Muscle of leg (tissue), 11 donors: ENCODE results near the gene ISM1. TPM values are rescaled to one million over a fixed set of nuclear protein-coding genes. Genes with fewer than 3 reads are reported as not detected.
A peak's percentile ranks its signal among the peaks of the same experiment; 100 is the strongest.

ENCODE experiments used
- DNase-seq: peaks from one replicate; pipeline ENCODE4 v3.0.0; 2013
- H3K27ac ChIP-seq: one replicate; pipeline ENCODE4 v1.5.1; 2013; ENCODE audit warnings: mild to moderate bottlenecking, low read length, control low read depth
- H3K27me3 ChIP-seq: one replicate; pipeline ENCODE4 v1.6.1; 2013; ENCODE audit warnings: low read length; ENCODE audit not compliant: control insufficient read depth, insufficient read depth
- H3K36me3 ChIP-seq: one replicate; pipeline ENCODE4 v1.6.1; 2013; ENCODE audit warnings: low read length; ENCODE audit not compliant: control insufficient read depth, insufficient read depth
- H3K4me1 ChIP-seq: one replicate; pipeline ENCODE4 v1.6.1; 2013; ENCODE audit warnings: low read length; ENCODE audit not compliant: control insufficient read depth, insufficient read depth
- H3K4me3 ChIP-seq: one replicate; pipeline ENCODE4 v1.5.1; 2013; ENCODE audit warnings: low read length, control low read depth
- H3K9me3 ChIP-seq: replicated peaks from 2 replicates; pipeline ENCODE4 v1.6.1; 2013; ENCODE audit warnings: low read depth, low read length; ENCODE audit not compliant: control insufficient read depth
- WGBS: methylation state at CpG from one replicate; pipeline ENCODE4 v1.1.5; 2013; ENCODE audit warnings: missing lambda C conversion rate; ENCODE audit not compliant: insufficient coverage; 5-methylcytosine and 5-hydroxymethylcytosine counted together
- polyA plus RNA-seq, 8 donors: library from polyadenylated mRNA; unstranded; fragments of 120-200 nt; gene quantifications; one replicate each; pipeline versions ENCODE4 v1.2.1 to v1.2.3, GENCODE V29; 2013; ENCODE audit warnings: inconsistent platforms in 1 of 8, low replicate concordance in 1 of 8; ENCODE audit not compliant: insufficient read length in 8 of 8, insufficient read depth in 1 of 8
- total RNA-seq: library from RNA; stranded (reverse); fragments of 120-200 nt; gene quantifications from one replicate; pipeline ENCODE4 v1.2.4, GENCODE V29; 2013

ISM1 gene
- total and polyA plus RNA-seq, 9 donors, result 0.79 to 5.0 (median 1.4) TPM

DNA sequence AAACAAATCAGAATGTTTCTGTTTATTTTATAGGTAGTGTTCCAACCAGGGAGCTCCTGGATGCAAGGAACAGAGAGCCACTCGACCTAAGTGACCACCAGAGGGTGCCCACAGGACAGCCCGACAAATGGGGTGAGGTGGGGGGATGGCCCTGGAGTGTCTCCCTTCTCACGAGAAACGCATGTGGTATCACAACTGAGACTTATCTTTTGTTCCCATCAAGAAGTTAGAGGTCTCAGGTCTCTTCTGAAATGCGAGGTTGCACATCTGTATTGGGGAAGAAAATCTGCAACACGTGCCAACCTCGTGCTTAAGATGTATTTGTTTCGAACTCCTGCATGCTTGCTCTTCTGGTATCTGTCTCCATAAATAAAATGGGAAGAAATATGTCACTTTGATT, 104.0 kb downstream of the ISM1 start:
- no peak overlapping the region for H3K27ac ChIP-seq
- H3K4me1 ChIP-seq, result no peaks in the 10 kb centered on the region
- H3K27me3 ChIP-seq, result no peaks in the 10 kb centered on the region
- H3K36me3 ChIP-seq, result no peaks in the 10 kb centered on the region
- no peaks in the 10 kb centered on the region for H3K9me3 ChIP-seq
- DNase-seq, result no peak
- H3K4me3 ChIP-seq, result no peak overlapping the region
- WGBS, result 21% methylated on average over 5 of the region's 8 CpGs

DNA sequence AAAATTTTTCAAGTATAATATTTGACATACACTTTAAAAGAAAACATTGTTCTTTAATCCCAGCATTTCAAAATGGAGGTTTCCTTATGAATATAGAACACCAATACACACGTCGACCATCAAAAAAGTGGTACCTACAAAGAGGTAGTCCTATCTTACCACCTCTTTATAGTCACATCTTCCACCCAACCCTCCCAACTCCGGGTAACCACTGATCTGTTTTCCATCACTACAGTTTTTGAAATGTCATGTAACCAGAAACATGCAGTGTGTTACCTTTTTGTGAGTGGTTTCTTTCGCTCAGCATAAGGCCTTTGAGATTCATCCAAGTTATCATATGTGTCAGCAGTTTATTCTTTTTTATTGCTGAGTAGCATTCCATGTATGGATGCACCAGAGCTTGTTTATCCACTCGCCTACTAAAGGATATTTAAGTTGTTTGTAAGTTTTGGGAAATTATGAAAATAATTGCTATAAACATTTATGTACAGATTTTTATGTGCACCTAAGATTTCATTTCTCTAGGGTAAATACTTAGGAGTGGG, 104.8 kb downstream of the ISM1 start:
- Histone ChIP-seq H3K9me3 (no peaks in the 10 kb centered on the region), H3K4me3 (no peak overlapping the region), H3K36me3 (no peaks in the 10 kb centered on the region), H3K4me1 (no peaks in the 10 kb centered on the region), H3K27ac (no peak overlapping the region), H3K27me3 (no peaks in the 10 kb centered on the region)
- DNase-seq, result no peak
- 88% methylated on average over 2 of the region's 5 CpGs for WGBS

DNA sequence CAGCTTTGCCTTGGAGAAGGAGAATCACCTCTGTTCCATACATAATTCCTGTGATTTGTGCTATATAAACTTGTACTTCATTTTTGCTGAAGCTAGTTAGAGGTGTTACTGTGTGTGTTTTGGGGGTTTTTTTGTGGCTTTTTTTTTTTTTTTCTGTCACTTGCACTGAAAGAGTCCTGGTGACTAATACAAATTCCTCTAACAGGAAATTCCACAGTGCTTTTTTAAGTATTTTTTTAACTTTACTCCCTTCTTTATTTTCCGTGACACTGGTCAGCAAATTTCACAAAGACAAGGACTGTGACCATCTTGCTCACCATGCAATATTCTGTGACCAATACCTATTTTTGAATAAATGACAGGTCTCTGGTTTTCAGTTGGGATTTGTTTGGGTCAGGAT, 110.5 kb downstream of the ISM1 start:
- Histone ChIP-seq H3K36me3 (no peaks in the 10 kb centered on the region), H3K9me3 (no peaks in the 10 kb centered on the region), H3K27me3 (no peaks in the 10 kb centered on the region), H3K27ac (no peak overlapping the region), H3K4me3 (no peak overlapping the region), H3K4me1 (no peaks in the 10 kb centered on the region)
- no CpG with 5 or more reads among the region's 1 CpG for WGBS
- DNase-seq, result no peak

DNA sequence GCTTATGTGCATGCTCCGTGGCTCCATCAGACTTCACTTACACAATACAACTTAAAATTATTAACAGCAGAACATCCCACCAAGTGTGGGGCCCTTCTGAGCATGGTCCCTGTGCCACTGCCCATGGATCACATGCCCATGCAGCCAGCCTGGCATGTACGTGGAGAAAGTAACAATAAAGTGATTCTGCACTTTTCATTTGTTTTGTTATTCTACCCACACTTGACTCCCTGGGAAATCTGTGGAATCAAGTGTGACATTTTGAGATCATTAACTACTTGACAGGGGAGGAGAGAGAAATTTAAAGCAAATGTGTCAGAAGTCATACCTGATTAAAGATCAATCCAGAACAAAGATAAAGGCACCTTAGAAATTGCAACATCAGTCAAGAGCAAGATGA, 112.0 kb downstream of the ISM1 start:
- H3K9me3 ChIP-seq, result no peaks in the 10 kb centered on the region
- DNase-seq, result no peak
- 60% methylated on average over 1 of the region's 2 CpGs for WGBS
- H3K4me1 ChIP-seq, result no peaks in the 10 kb centered on the region
- H3K27ac ChIP-seq, result no peak overlapping the region
- H3K27me3 ChIP-seq, result no peaks in the 10 kb centered on the region
- H3K4me3 ChIP-seq, result no peak overlapping the region
- no peaks in the 10 kb centered on the region for H3K36me3 ChIP-seq

DNA sequence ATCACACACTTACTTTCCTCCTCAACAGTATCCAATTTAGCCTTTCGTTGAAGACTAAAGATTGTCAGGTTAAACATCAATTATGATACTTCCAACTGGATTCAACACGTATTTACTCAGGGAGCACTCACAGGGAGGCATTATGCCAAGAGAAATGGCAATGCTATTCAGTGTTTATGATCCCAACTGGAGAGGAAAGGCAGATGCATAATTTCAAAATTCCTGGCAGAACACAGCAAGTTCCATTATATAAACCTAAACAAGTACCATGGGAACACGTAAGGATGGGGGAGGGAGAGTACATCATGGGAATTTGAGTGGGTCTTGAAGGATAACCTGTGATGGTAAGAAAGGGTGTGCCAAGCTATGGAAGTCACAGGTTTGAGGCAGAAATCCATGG, 112.7 kb downstream of the ISM1 start:
- WGBS, result 25% methylated on average over 1 of the region's 3 CpGs
- H3K27ac ChIP-seq, result no peak overlapping the region
- no peaks in the 10 kb centered on the region for H3K36me3 ChIP-seq
- no peaks in the 10 kb centered on the region for H3K27me3 ChIP-seq
- no peaks in the 10 kb centered on the region for H3K4me1 ChIP-seq
- no peaks in the 10 kb centered on the region for H3K9me3 ChIP-seq
- peak; percentile 39 for DNase-seq
- H3K4me3 ChIP-seq, result no peak overlapping the region

DNA sequence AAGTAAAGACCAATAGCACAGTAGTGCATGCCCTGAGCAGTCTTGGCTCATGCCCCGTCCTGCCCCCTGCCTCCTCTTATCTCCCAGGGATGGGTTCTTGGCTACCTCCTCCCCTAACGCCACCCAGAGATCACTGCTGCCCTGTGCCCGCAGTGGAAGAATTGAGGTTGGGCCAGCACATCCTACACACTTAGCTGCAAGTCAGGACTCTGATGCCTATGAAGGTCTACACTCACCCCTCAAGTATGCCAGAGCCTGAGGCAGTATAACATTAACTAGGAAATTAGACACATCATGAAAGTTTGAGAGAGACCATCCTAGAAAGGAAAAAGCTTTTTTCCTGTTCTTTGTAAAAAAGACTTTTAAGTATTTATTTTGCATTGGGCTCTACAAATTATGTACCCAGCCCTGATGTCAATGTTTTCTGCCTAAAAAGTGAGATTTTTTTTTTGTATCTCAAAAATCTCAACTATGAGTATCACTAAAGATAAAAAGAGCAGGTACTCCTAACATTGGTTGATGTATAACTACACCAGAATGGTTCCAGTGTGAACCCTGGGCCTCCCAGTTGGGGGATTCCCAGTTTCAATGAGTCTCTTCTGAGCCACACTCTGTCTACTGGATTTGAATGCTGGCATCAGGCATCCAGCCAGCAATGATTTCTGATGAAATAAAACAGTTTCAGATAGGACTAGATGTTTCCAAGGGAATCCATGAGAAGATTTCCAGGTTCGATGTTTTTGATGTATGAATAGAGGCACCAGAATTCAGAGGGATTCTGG, 115.4 kb downstream of the ISM1 start:
- H3K27ac ChIP-seq, result no peak overlapping the region
- no peaks in the 10 kb centered on the region for H3K27me3 ChIP-seq
- H3K9me3 ChIP-seq, result no peaks in the 10 kb centered on the region
- no peaks in the 10 kb centered on the region for H3K36me3 ChIP-seq
- no peaks in the 10 kb centered on the region for H3K4me1 ChIP-seq
- H3K4me3 ChIP-seq, result no peak overlapping the region
- no peak for DNase-seq
- WGBS, result 100% methylated on average over 1 of the region's 4 CpGs

DNA sequence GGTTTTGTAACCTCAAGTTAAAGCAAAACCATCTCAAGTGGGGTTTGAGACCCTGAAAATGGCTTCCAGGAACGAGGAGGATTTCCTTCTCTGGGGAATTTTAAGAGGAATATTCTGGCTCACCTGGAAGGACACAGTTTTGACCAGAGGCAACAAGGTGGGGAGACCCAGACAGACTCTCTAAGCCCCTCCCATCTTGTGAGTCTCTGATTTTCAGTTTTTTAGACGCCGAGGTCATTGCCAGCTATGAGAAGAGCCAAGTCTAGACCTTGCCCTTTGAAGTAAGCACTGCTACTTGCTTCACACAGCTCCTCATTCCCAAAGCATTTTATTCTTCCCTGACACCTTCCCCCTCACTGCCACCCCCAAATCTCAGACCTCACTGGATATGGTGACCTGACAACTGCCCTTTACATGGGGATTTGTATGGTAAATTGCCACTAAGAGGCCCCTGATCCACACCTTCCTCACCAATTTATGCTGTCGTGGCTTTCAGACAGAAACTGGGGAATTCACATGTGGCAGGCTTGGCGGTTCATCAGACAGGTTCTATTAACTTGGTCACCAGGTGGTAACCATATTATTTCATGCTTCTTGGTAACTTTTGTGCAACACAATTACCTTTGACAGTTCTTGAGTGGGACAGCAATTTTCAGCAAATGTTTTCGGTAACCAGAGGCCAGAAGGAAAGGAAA, 116.2 kb downstream of the ISM1 start:
- no peak overlapping the region for H3K27ac ChIP-seq
- H3K9me3 ChIP-seq, result no peaks in the 10 kb centered on the region
- H3K27me3 ChIP-seq, result no peaks in the 10 kb centered on the region
- no peaks in the 10 kb centered on the region for H3K36me3 ChIP-seq
- H3K4me3 ChIP-seq, result no peak overlapping the region
- no peaks in the 10 kb centered on the region for H3K4me1 ChIP-seq
- WGBS, result 56% methylated on average over 5 of the region's 6 CpGs
- DNase-seq, result no peak

DNA sequence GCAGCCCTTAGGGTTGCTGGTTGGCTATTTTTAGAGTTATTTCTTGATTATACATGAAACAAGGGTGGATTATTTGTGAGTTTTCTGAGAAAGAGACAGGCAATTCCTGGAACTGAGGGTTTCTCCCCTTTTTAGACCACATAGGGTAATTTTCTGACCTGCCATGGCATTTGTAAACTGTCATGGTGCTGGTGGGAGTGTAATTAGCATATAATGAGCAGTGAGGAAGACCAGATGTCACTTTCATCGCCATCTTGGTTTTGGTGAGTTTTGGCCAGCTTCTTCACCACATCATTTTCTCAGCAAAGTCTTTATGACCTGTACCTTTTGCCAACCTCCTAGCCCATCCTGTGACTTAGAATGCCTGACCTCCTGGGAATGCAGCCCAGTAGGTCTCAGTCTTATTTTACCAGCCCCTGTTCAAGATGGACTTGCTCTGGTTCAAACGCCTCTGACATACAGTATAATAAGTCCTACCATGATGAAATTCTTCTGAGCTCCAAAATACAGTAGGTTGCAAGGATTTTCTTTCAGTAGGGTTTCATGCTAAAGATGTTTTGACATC, 117.1 kb downstream of the ISM1 start:
- Histone ChIP-seq H3K9me3 (no peaks in the 10 kb centered on the region), H3K27me3 (no peaks in the 10 kb centered on the region), H3K27ac (no peak overlapping the region), H3K36me3 (no peaks in the 10 kb centered on the region), H3K4me3 (no peak overlapping the region), H3K4me1 (no peaks in the 10 kb centered on the region)
- no peak for DNase-seq
- no CpG with 5 or more reads among the region's 2 CpGs for WGBS

DNA sequence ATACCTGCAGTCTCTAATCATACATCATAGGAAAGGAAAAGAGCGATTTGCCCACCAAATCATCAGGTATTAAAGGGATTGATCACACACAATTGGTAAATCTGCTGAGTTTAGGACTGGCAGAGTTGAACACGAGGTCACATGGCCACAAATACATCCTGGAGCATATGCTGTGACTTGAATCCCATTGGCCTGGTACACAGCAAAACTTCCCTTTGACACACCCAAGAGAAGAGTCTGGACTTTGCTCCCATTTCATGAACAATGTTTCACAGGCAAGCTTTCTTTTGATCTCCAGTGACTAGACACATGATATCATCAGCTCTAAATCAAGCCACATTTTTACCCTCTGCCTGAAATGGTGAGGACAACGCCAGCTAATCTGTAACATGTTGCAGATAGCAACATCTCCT, 117.9 kb downstream of the ISM1 start:
- 69% methylated on average over 3 of the region's 3 CpGs for WGBS

DNA sequence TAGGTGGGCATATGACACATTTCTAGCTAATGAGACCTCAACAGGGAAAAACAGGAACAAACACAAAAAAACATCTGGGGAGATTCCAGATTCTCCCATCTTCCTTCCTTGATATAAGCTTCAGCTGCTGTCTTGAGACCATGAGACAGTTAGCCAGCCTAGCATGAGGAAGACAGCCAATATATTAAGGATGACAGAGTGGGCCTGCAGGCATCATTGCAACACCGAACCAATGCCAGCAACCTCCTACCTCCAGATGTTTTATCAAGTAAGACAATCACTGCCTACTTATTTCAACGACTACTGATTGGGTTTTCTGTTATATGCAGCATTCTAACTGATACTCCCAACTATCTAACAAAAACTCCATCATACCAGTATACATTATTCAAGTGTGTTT, 119.0 kb downstream of the ISM1 start:
- Histone ChIP-seq H3K27ac (no peak overlapping the region), H3K4me3 (no peak overlapping the region), H3K9me3 (no peaks in the 10 kb centered on the region), H3K27me3 (no peaks in the 10 kb centered on the region), H3K4me1 (no peaks in the 10 kb centered on the region), H3K36me3 (no peaks in the 10 kb centered on the region)
- DNase-seq, result no peak
- WGBS, result no CpG with 5 or more reads among the region's 2 CpGs

More for the DNA sequence above, 117.9 kb downstream of the ISM1 start:
- Histone ChIP-seq H3K4me1 (no peaks in the 10 kb centered on the region), H3K27ac (no peak overlapping the region), H3K4me3 (no peak overlapping the region), H3K36me3 (no peaks in the 10 kb centered on the region), H3K27me3 (no peaks in the 10 kb centered on the region), H3K9me3 (no peaks in the 10 kb centered on the region)
- DNase-seq, result no peak
